ENCODE results near the gene TSC22D3. TPM values are rescaled to one million over a fixed set of nuclear protein-coding genes. Genes with fewer than 3 reads are reported as not detected.

TSC22D3 gene
- total and polyA plus RNA-seq, 12 donors = 26.3 to 153 (median 36.9) TPM

- no peak overlapping the region for H3K4me3 ChIP-seq
- H3K9me3 ChIP-seq = no peaks in the 10 kb centered on the region
- TF ChIP-seq, protein P1, sequence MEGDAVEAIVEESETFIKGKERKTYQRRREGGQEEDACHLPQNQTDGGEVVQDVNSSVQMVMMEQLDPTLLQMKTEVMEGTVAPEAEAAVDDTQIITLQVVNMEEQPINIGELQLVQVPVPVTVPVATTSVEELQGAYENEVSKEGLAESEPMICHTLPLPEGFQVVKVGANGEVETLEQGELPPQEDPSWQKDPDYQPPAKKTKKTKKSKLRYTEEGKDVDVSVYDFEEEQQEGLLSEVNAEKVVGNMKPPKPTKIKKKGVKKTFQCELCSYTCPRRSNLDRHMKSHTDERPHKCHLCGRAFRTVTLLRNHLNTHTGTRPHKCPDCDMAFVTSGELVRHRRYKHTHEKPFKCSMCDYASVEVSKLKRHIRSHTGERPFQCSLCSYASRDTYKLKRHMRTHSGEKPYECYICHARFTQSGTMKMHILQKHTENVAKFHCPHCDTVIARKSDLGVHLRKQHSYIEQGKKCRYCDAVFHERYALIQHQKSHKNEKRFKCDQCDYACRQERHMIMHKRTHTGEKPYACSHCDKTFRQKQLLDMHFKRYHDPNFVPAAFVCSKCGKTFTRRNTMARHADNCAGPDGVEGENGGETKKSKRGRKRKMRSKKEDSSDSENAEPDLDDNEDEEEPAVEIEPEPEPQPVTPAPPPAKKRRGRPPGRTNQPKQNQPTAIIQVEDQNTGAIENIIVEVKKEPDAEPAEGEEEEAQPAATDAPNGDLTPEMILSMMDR (IDR thresholded peaks at IDR 0.05) = no peak
- WGBS, 2 donors = 21 to 24% methylated on average over 8 of the region's 8 CpGs
- H3K27ac ChIP-seq = peak overlapping the region; percentile 36 to 80 (median 70)
- intact Hi-C loops (cut with DNase I) = loop anchor here in 1 of 10 donors (5.0 kb wide), 1 partner anchor 35 kb away; no protein-coding TSS in a partner anchor
- peak in 1 of 2 donors; percentile 38 for DNase-seq
- no peaks in the 10 kb centered on the region for H3K27me3 ChIP-seq
- H3K36me3 ChIP-seq = no peaks in the 10 kb centered on the region
- peaks cover 6 to 97% (median 48%) of the 10 kb centered on the region in 9 donors for H3K4me1 ChIP-seq
- ATAC-seq = peak in 6 of 8 donors; percentile 6 to 43 (median 33)
Measured at GRCh38 chrX:107736781-107737531, 38.6 kb downstream of the TSC22D3 start.

GRCh38 chrX:107734646-107735045 lies 40.9 kb downstream of the TSC22D3 start:
- TF ChIP-seq, protein P1 (IDR thresholded peaks at IDR 0.05) = no peak
- DNase-seq (no peak), ATAC-seq (no peak)
- intact Hi-C loops (cut with DNase I) = loop anchor here in 2 of 10 donors (5.0 kb wide), 2 partner anchors 38 to 57 kb away; no protein-coding TSS in a partner anchor
- Histone ChIP-seq H3K4me3 (no peak overlapping the region), H3K36me3 (no peaks in the 10 kb centered on the region), H3K9me3 (no peaks in the 10 kb centered on the region), H3K4me1 (peaks cover 5 to 97% (median 55%) of the 10 kb centered on the region in 9 donors), H3K27me3 (peaks cover 0 to 3% (median 0%) of the 10 kb centered on the region in 7 donors), H3K27ac (peak overlapping the region in 5 of 10 donors; percentile 34 to 81 (median 74))
- WGBS, 2 donors = 64 to 69% methylated on average over 3 of the region's 3 CpGs

DNA sequence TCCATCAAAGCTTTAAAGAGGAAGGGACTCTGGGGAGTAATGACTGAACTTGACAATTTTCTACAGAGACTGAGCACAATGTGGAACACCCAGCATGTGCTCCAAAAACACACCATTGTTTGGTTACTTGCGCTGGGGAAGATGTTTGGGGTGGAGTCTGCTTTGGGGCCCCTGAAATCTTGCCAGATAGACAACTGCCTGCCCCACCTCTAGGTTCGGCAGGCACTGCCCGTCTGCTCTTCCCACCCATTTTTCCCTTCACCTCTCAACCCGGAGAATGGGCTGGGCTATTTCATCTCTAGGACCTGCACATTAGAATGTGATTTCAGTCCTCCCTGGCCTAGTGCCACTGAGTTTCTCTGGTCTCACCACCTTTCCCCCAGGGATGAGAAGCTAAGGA lies 41.9 kb downstream of the TSC22D3 start:
- TF ChIP-seq, protein P1 (IDR thresholded peaks at IDR 0.05) = no peak
- no peak for ATAC-seq
- Histone ChIP-seq H3K4me1 (peaks cover 10 to 97% (median 56%) of the 10 kb centered on the region in 9 donors), H3K9me3 (no peaks in the 10 kb centered on the region), H3K27me3 (peaks cover 0 to 12% (median 0%) of the 10 kb centered on the region in 7 donors), H3K4me3 (no peak overlapping the region), H3K27ac (peak overlapping the region in 6 of 10 donors; percentile 34 to 81 (median 70)), H3K36me3 (no peaks in the 10 kb centered on the region)
- intact Hi-C loops (cut with DNase I) = loop anchor here in 1 of 10 donors (5.0 kb wide), 1 partner anchor 56 kb away; no protein-coding TSS in a partner anchor
- DNase-seq = no peak
- WGBS, 2 donors = 63 to 78% methylated on average over 4 of the region's 4 CpGs

DNA sequence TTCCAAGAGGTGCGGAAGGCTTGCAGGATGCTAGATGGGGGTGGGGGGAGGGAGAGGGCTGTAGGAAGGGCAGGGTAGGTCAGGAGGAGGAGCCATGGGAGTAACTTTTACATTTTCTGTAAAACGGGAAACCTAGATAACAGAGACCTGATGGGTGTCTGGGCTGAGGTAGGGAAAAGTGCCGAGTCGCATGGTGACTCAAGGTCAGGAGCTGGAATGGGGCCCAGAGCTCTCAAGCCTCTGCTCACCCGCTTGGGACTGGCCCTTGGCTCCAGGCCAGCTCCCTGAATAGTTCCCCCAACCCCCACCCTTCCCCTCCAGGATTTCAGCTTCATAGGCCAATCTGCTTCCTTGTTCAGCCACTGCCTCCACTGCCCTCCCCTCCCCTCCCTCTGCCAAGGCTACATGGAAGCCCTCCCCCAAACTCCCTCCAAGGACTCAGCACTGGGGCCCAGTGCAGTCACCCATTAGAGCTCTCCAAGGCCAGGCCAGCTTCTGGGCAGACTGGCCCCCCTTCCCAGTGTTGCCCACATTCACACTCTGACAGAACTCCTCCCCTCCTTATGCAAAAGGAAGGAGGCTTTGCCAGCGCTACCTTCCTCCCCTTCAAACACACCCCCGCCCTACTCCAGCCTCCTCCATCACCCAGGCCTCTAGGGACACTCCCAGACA lies 43.6 kb downstream of the TSC22D3 start:
- TF ChIP-seq, protein P1 (IDR thresholded peaks at IDR 0.05) = no peak
- peak overlapping the region; percentile 31 to 82 (median 70) for H3K27ac ChIP-seq
- H3K4me1 ChIP-seq = peaks cover 10 to 97% (median 62%) of the 10 kb centered on the region in 9 donors
- peak; percentile 73 to 91 (median 86) for ATAC-seq
- DNase-seq = peak; percentile 87 to 90
- no peak overlapping the region for H3K4me3 ChIP-seq
- H3K27me3 ChIP-seq = peaks cover 0 to 18% (median 0%) of the 10 kb centered on the region in 7 donors
- H3K36me3 ChIP-seq = no peaks in the 10 kb centered on the region
- 2 to 5% methylated on average over 6 to 7 of the region's 7 CpGs for WGBS, 2 donors
- no peaks in the 10 kb centered on the region for H3K9me3 ChIP-seq
- intact Hi-C loops (cut with DNase I) = loop anchor here in 1 of 10 donors (1.0 to 5.0 kb wide), 2 partner anchors 23 to 55 kb away; no protein-coding TSS in a partner anchor

All from heart right ventricle (tissue), 16 donors.